Kidney epithelial cell (primary cell): ENCODE measurements around the gene RGMB. TPM values are rescaled to one million over a fixed set of nuclear protein-coding genes. Genes with fewer than 3 reads are reported as not detected.
A peak's percentile ranks its signal among the peaks of the same experiment; 100 is the strongest.

Source experiments
- DNase-seq: peaks from one replicate; pipeline ENCODE4 v3.0.0-alpha.2; 2010; ENCODE audit warnings: low read depth
- H3K27me3 ChIP-seq: 2 replicates; pipeline ENCODE4 v1.6.0; 2011; ENCODE audit warnings: low read length; ENCODE audit not compliant: control insufficient read depth, insufficient read depth
- H3K36me3 ChIP-seq: 2 replicates; pipeline ENCODE4 v1.5.1; 2011; ENCODE audit warnings: low read length; ENCODE audit not compliant: control insufficient read depth, insufficient read depth
- H3K4me3 ChIP-seq: 2 replicates; pipeline ENCODE4 v1.5.1; 2011; ENCODE audit warnings: low read depth, mild to moderate bottlenecking, control low read depth, low read length
- total RNA-seq: library from RNA; depleted of rRNA; stranded (reverse); fragments of >200 nt; gene quantifications from 2 replicates; pipeline ENCODE4 v1.2.3, GENCODE V29; 2015
- TF ChIP-seq, protein P1 (sequence below): IDR thresholded peaks from 2 replicates; pipeline ENCODE4 v1.5.1; 2011; ENCODE audit warnings: mild to moderate bottlenecking, moderate library complexity, low read length, control low read depth, inconsistent platforms; ENCODE audit not compliant: insufficient read depth, poor library complexity, severe bottlenecking

The RGMB gene
- total RNA-seq, 1 donor from 2014 or later, result 21.6 TPM

- TF ChIP-seq, protein P1, sequence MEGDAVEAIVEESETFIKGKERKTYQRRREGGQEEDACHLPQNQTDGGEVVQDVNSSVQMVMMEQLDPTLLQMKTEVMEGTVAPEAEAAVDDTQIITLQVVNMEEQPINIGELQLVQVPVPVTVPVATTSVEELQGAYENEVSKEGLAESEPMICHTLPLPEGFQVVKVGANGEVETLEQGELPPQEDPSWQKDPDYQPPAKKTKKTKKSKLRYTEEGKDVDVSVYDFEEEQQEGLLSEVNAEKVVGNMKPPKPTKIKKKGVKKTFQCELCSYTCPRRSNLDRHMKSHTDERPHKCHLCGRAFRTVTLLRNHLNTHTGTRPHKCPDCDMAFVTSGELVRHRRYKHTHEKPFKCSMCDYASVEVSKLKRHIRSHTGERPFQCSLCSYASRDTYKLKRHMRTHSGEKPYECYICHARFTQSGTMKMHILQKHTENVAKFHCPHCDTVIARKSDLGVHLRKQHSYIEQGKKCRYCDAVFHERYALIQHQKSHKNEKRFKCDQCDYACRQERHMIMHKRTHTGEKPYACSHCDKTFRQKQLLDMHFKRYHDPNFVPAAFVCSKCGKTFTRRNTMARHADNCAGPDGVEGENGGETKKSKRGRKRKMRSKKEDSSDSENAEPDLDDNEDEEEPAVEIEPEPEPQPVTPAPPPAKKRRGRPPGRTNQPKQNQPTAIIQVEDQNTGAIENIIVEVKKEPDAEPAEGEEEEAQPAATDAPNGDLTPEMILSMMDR, result peak; percentile 51
- no peaks in the 10 kb centered on the region for H3K27me3 ChIP-seq
- H3K36me3 ChIP-seq, result no peaks in the 10 kb centered on the region
- peak overlapping the region; percentile 32 for H3K4me3 ChIP-seq
- DNase-seq, result no peak
These were observed 66.3 kb downstream of the RGMB start for GRCh38 chr5:98839469-98840383.

GRCh38 chr5:98840946-98841345 lies 67.5 kb downstream of the RGMB start:
- no peak for DNase-seq
- H3K4me3 ChIP-seq, result no peak overlapping the region
- no peaks in the 10 kb centered on the region for H3K36me3 ChIP-seq
- TF ChIP-seq, protein P1, result no peak
- no peaks in the 10 kb centered on the region for H3K27me3 ChIP-seq

DNA sequence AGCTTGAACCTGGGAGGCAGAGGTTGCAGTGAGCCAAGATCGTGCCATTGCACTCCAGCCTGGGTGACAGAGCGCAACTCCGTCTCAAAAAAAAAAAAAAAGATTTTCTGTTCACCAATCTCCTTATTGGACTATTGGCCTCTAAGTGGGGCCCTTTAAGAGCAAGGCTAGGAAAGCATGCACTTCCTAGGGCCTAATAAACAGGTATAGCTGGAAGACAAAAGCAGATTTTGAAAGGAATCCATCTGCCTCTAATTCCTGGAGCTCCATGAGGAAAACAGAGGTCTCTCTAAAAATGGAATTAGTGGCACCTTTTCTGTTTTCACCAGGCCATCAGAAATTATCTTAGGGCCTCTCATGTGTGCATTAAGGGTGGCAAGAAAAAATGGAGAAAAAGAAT lies 70.0 kb downstream of the RGMB start:
- TF ChIP-seq, protein P1, result no peak
- Histone ChIP-seq H3K27me3 (no peaks in the 10 kb centered on the region), H3K36me3 (no peaks in the 10 kb centered on the region), H3K4me3 (no peak overlapping the region)
- DNase-seq, result no peak

DNA sequence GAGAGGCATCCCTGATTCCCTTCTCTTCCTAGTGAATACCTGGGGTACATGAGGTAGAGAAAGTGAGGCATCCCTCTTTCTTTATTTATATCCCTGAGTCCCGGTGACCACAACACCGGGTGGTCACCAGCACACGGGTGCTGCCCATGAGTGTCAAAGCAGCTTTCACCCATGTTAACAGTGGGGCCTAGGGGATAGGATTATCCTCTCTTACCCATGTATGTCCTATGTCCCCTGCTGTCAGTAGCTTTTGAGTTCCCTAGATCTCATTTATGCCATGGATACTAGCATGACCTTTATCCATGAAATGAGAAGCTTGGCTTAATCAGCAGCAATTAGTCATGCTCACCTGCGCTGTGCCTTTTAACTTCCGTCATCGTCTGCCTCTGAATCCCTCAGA lies 71.4 kb downstream of the RGMB start:
- TF ChIP-seq, protein P1, result no peak
- Histone ChIP-seq H3K4me3 (no peak overlapping the region), H3K36me3 (no peaks in the 10 kb centered on the region), H3K27me3 (no peaks in the 10 kb centered on the region)
- DNase-seq, result no peak

DNA sequence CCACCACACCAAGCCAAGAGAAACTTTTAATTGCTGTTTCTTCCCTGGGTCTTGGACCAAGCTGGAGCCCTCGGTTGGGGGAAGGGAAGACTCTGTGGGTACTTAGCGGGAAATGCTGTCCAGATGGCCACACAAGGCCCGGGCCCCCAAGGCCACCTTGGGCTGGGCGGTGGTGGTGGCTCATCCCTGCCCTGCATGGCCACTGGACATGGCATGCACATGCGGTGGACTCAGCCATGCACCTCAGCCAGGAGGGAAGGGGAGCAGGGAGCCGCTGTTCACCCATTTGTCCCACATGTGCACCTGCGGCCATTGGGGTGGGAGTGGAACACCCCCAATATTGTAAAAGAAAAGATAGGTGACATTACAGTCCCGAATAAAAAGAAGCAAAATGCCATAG lies 72.4 kb downstream of the RGMB start:
- DNase-seq, result no peak
- Histone ChIP-seq H3K4me3 (no peak overlapping the region), H3K36me3 (no peaks in the 10 kb centered on the region), H3K27me3 (no peaks in the 10 kb centered on the region)
- TF ChIP-seq, protein P1, result no peak

Other genes starting within 250 kb of the RGMB start
- 37.4 and 43.7 TPM in 2 replicates for gene CHD1, start 155.3 kb downstream of the RGMB start, total RNA-seq